ENCODE data around the gene VMAC.

The VMAC gene

DNA sequence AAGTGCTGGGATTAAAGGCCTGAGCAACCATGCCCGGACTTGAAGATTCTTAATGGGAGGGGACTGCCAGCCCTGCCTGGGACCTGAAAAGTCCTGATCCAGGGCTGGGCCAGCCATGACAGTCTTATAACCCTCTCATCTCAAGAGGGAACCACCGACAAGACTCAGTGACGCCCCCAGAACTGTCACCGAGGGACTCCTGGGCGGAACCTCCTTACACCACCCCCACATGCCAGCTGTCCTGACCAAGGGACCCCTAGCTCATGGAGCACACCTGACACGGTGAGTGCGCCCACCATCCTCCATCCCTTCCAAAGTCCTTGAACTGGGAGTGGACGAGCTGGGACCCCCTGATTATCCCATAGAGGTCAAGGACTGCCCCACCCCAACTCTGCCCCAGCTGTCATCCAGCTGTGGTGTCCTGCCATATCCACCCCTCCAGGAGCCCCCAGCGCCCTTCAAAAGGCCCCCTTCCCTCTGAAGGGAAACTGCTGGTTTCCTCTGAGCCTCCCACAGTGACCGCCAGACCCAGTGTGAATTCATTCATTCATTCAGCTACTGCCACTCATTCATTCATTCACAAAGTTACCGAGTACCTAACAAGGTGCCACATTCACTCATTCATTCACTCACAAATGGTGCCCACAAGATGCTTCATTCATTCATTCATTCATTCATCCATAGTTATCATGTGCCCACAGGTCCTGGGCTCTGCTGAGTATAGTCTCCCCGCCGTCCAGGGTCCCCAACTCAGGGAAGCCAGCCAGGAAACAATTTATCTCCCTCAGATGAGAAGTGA is 4.7 kb upstream of the VMAC start:
- Histone ChIP-seq H3K4me3 (ENCODE audit: low read depth, low read length) (no peak overlapping the region), H3K9ac (no peak overlapping the region), H2AFZ (no peak overlapping the region), H3K4me1 (no peaks in the 10 kb centered on the region), H3K27ac (no peak overlapping the region), H3K79me2 (peaks cover 3% of the 10 kb centered on the region), H3K36me3 (ENCODE audit: control insufficient read depth, insufficient read depth, low read length) (no peaks in the 10 kb centered on the region), H3K4me2 (ENCODE audit: low read length) (no peak overlapping the region), H3K9me3 (ENCODE audit: control insufficient read depth, low read length) (no peaks in the 10 kb centered on the region), H3K27me3 (ENCODE audit: control insufficient read depth, insufficient read depth, low read length) (no peaks in the 10 kb centered on the region)
- TF ChIP-seq, protein P1, sequence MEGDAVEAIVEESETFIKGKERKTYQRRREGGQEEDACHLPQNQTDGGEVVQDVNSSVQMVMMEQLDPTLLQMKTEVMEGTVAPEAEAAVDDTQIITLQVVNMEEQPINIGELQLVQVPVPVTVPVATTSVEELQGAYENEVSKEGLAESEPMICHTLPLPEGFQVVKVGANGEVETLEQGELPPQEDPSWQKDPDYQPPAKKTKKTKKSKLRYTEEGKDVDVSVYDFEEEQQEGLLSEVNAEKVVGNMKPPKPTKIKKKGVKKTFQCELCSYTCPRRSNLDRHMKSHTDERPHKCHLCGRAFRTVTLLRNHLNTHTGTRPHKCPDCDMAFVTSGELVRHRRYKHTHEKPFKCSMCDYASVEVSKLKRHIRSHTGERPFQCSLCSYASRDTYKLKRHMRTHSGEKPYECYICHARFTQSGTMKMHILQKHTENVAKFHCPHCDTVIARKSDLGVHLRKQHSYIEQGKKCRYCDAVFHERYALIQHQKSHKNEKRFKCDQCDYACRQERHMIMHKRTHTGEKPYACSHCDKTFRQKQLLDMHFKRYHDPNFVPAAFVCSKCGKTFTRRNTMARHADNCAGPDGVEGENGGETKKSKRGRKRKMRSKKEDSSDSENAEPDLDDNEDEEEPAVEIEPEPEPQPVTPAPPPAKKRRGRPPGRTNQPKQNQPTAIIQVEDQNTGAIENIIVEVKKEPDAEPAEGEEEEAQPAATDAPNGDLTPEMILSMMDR (IDR thresholded peaks at IDR 0.05) = no peak

DNA sequence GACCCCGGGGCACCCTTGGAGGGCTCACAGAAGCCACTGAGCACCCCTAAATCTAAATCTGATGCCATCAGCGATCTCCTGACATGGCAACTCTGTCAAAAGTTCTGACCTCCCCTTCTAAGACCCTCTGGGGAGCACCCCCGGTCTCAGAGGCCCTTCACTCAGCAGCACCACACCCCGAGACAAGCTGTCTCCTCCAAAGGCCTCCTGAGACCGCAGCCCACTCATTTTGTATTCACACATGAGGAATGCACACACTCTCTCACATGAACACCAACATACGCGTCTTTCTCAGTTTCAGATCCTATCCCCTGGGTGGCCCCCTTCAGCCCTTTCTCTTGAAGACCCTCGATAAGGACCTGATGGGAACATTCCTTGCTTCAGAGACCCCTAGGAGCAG is 3.7 kb upstream of the VMAC start:
- Histone ChIP-seq H3K79me2 (peaks cover 7% of the 10 kb centered on the region), H3K36me3 (ENCODE audit: control insufficient read depth, insufficient read depth, low read length) (no peaks in the 10 kb centered on the region)

DNA sequence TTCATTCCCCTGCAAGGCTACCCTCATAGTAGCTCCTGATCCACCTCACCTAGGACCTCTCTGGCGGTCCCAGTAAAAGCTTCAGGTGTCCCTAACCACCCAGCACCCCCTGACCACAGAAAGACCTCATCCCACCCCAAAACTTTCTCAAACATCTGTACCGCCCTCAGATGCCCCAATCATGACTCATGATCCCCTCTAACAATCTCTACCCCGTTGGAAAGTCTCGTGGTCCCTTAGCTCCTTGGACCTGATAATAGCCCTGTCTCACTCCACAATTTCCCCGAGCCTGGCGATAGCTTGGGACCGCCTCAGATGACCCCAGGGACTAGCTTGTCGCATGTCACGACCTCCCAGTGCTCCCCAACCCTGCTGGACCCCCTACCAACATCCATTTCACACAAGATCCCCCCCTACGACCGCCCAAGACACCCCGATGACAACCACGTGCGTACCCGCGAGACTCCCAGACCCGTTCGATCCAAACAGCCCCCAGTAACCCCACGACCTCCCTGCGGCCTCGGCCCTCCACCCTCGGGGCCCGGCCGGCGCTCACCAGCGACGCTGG is 1.5 kb upstream of the VMAC start:
- H3K27me3 ChIP-seq (ENCODE audit: control insufficient read depth, insufficient read depth, low read length) = no peaks in the 10 kb centered on the region
- peak overlapping the region; percentile 68 for H3K9ac ChIP-seq
- TF ChIP-seq, protein P1 (IDR thresholded peaks at IDR 0.05) = no peak
- peaks cover 12% of the 10 kb centered on the region for H3K79me2 ChIP-seq
- peak overlapping the region; percentile 89 for H2AFZ ChIP-seq
- H3K4me2 ChIP-seq (ENCODE audit: low read length) = peak overlapping the region; percentile 80
- no peaks in the 10 kb centered on the region for H3K36me3 ChIP-seq (ENCODE audit: control insufficient read depth, insufficient read depth, low read length)
- peak overlapping the region; percentile 95 for H3K4me3 ChIP-seq (ENCODE audit: low read depth, low read length)
- H3K9me3 ChIP-seq (ENCODE audit: control insufficient read depth, low read length) = no peaks in the 10 kb centered on the region
- H3K4me1 ChIP-seq = peaks cover 3% of the 10 kb centered on the region
- peak overlapping the region; percentile 82 for H3K27ac ChIP-seq

More for the DNA sequence above, 3.7 kb upstream of the VMAC start:
- Histone ChIP-seq H3K4me1 (no peaks in the 10 kb centered on the region), H3K9me3 (ENCODE audit: control insufficient read depth, low read length) (no peaks in the 10 kb centered on the region), H3K27me3 (ENCODE audit: control insufficient read depth, insufficient read depth, low read length) (no peaks in the 10 kb centered on the region), H3K4me2 (ENCODE audit: low read length) (no peak overlapping the region), H3K27ac (no peak overlapping the region), H3K4me3 (ENCODE audit: low read depth, low read length) (no peak overlapping the region), H2AFZ (no peak overlapping the region), H3K9ac (no peak overlapping the region)
- TF ChIP-seq, protein P1 (IDR thresholded peaks at IDR 0.05) = no peak

DNA sequence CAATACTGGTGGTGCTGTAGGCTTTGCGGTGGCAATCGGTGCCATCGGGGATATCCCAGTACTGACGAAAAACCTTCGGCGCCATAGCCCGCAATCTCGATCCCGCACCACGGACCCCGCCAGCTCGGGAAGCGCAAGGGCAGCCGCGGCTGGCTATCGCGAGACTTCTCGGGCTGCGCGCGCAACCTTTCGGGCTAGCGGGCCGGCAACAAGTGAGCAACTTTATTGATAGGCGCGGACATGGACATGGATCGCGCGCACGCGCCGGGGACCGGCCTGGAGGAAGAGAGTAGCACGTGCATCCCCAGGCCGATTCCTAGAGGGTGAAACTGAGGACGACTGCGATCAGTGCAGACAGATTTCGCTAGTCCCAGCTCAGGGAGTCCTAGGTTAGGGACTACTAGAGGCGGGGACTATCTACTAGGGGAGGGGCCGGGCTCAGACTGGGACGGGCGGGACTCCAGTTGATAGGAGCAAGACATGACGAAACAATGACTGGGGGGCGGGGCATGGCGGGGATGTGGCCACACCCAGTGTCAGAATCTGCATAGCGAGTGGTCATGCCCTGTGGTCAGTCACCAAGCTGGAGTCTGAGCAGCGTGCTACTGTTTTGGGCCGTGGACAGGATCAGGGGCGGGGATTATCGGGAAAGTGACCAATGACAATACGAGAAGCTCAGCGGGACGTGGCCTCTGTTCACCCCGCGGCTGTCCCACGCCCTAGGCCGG is 884 bp upstream of the VMAC start, which contains the start of gene NDUFA11:
TSS of gene NDUFA11 (minus strand) at position 167 of the 728 bp plus-strand sequence. CDS start at position 85, 82 bp downstream.
- Histone ChIP-seq H3K4me1 (peaks cover 3% of the 10 kb centered on the region), H3K9me3 (ENCODE audit: control insufficient read depth, low read length) (no peaks in the 10 kb centered on the region), H3K9ac (peak within 1 kb of the TSS; percentile 68), H3K4me2 (ENCODE audit: low read length) (peak within 1 kb of the TSS; percentile 80), H2AFZ (peak within 1 kb of the TSS; percentile 89), H3K79me2 (peaks cover 12% of the 10 kb centered on the region), H3K27me3 (ENCODE audit: control insufficient read depth, insufficient read depth, low read length) (no peaks in the 10 kb centered on the region), H3K4me3 (ENCODE audit: low read depth, low read length) (peak within 1 kb of the TSS; percentile 95), H3K27ac (peak within 1 kb of the TSS; percentile 82), H3K36me3 (ENCODE audit: control insufficient read depth, insufficient read depth, low read length) (no peaks in the 10 kb centered on the region)
- TF ChIP-seq, protein P1 (IDR thresholded peaks at IDR 0.05) = no peak
